Activated CD4-positive, alpha-beta T cell treated with anti-CD3 and anti-CD28 coated beads, Interleukin-2, Interleukin-4, amounts not matched to agents 100 ng/mL and 50 ng/mL, durations not matched to agents 16 hours and 8 hours (primary cell): ENCODE measurements around the gene WWOX.

Experiments
- DNase-seq: peaks from one replicate; pipeline ENCODE4 v3.0.0-alpha.2; 2020; ENCODE audit warnings: low spot score

WWOX gene

GRCh38 chr16:78362524-78363135, 263.2 kb downstream of the WWOX start:
- DNase-seq = no peak

DNA sequence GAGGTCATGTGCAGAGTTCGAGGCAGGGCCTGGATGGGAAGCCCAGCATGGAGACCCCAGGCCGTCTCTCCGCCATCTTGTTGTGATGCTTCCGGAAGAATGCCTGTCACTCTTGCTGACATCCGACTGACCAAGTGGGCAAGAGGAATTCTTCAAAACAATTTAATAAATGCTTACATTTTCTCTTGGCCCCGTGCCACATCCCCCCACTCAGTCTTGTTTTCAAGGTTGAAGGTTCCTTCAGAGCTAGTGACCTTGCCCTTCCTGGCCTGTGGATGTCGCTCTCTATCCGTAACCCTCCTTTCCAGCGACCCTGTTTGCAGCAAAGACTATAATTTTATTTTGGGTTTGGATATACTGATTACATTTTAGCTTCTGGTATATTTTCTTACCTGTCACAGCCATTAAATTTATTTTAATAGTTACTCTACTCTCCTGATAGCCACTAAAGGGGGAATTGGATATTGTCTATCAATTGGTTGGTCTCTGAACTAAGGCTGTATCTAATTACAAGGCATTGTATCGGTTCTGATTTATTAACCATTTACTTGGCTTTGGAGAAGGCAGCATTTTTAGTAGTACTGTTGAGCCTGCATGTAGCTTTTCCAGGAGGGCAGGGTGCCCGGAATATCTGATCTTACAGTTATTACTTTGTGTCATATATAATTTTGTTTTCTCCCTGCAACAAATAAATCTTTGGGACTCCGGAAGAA, 264.5 kb downstream of the WWOX start:
- no peak for DNase-seq

DNA sequence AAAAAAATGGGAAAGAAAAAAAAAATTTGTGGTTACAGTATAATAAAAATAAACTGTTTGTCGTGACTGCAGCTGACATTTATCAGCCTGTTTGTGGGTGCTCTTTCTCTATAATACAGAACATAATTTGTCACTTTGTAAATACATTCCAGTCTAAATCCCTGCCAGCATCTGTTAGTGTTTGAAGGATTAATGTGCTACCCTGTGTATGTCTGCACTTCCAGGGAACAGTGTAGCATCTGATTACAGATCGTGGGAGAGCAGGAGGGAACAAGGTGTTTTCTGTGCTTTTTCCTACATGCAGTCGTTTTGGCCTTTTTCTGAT, 265.1 kb downstream of the WWOX start:
- DNase-seq = no peak

- no peak for DNase-seq
Observed at GRCh38 chr16:78365366-78365765, 265.9 kb downstream of the WWOX start.

GRCh38 chr16:78368121-78369102, 269.0 kb downstream of the WWOX start:
- no peak for DNase-seq

GRCh38 chr16:78372277-78372676, 272.8 kb downstream of the WWOX start:
- DNase-seq = no peak

DNA sequence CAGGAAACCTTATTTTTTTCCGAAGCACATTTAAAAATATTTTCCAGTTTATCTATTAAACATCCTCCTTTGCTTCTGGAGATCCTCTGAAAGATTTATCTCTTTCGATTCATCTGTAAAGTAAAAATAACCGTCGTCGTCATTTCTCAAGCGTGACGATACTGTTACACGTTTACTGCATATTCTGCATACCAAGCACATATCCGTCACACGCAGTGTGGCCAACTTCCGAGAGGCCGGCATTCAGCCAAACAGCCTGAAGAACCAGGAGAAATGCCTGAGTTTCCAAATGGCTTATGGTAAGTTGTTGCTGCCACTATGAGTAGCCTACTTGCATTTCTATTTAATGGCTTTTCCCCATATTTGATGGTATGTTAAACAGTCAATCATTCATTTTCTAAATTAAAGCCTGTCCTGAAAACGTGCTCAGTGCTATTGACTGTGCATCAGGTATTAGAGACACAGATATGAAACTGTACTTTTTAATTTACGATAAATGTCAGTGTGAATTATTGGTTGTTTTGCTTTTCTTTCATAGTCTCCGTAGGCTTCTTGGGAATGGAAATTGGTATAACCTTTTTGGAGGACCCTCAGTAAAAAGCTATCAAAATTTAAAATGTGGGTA, 275.7 kb downstream of the WWOX start:
- no peak for DNase-seq

DNA sequence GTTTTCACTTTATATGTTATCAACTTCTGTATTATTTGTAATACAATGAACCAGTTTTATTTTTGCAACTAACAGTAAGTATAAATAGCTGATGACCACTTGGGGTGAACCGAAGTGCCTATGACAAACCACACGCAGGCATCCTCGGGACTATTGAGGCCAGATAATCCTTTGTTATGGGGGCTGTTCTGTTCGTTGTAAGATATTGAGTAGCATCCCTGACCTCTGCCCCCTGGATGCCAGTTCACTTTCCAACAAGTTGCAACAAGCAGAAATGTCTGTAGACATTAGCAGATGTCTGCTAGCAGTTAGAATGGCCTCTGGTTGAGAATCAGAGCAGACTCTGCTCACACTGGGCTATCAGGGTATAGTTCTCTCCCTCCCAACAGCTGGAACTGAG, 277.0 kb downstream of the WWOX start:
- DNase-seq = no peak

GRCh38 chr16:78377312-78377711, 277.9 kb downstream of the WWOX start:
- DNase-seq = no peak

GRCh38 chr16:78381060-78381459, 281.6 kb downstream of the WWOX start:
- DNase-seq = no peak

- DNase-seq = no peak
Observed at GRCh38 chr16:78383118-78383517, 283.7 kb downstream of the WWOX start.

GRCh38 chr16:78385086-78385805, 285.8 kb downstream of the WWOX start:
- DNase-seq = no peak

DNA sequence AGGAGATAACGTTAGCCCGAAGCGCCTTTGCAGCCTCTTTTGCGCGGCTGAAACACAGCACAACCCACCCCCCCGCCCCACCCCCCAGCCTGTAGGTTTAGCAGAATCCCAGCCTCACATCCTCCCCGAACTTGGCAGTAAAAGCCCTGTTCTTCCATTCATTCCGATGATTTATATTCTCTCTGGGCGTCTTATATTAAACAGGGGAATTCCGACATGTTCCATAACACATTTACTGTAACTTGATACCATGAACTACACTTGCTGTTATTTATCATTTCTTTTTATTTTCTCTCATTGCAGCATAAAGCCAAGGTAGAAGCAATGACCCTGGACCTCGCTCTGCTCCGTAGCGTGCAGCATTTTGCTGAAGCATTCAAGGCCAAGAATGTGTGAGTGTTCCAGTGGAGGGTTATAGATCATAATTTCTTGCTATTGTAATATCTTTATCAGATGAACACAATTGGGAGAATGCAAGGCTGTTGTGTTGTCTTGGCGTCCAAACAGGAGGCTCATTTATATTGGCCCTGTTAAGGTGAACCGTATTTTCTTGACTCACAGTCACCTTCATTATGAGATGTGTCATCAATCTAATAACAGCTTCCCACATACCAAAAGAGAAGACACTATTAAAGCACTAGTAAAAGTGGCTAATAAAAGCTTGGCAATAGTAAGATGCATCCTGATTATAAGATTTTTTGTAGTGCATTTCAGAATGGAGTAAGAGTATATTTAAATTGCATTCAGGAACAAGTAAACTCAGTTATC, 287.3 kb downstream of the WWOX start:
- no peak for DNase-seq

- DNase-seq = no peak
Observed at GRCh38 chr16:78389009-78389498, 289.6 kb downstream of the WWOX start.

DNA sequence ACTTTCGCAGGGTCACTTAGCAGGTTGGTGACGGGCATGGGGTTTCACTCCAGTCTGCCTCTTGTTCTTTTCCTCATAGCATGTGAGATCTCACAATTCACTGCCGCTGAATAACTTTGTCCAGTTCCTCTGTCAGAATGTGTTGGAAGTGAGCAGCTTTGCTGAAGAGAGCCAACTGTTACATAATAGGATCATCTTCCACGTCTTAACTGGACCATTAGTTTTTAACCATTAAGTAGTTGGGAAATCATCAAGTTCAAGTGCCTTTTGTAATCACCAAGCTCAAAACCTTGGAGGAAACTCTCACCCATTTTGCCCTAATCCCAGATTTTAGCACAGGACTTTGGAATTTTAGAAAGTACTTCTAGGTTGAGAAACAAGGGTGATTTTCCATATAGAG, 290.6 kb downstream of the WWOX start:
- DNase-seq = no peak

- DNase-seq = no peak
Observed at GRCh38 chr16:78390508-78391324, 291.3 kb downstream of the WWOX start.

- DNase-seq = no peak
Observed at GRCh38 chr16:78392585-78393195, 293.2 kb downstream of the WWOX start.

- no peak for DNase-seq
Observed at GRCh38 chr16:78395035-78395434, 295.6 kb downstream of the WWOX start.

DNA sequence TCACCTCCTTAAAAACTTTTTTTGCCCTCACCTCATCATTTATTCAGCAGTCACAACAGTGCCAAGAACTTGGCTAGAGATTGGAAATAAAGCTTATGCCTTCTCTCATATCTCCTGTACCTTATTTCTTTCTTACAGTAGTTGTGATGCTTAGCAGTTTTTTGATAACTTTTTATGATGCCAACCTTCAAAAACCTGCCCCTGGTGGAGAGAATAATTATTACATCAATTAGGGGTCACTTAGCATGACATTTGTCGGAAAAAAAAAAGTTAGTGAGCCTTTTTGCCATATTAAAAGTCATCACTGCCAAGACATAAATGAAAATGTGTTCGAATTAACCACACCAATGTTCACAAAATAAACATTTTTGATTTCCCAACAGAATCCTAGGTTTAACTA, 296.6 kb downstream of the WWOX start:
- DNase-seq = no peak

GRCh38 chr16:78396673-78397072, 297.2 kb downstream of the WWOX start:
- DNase-seq = no peak
